Natural killer cell (primary cell): ENCODE measurements around the gene BICD2. TPM values are rescaled to one million over a fixed set of nuclear protein-coding genes. Genes with fewer than 3 reads are reported as not detected.

Experiments used
- ATAC-seq, 3 donors: fragments of 150-1000 bp in 2 of 3; fragments of 200-7000 bp in 1 of 3; cut with Tn5 transposase; 1 replicate in 1 of 3; 2 replicates in 2 of 3; pipeline ENCODE4 v1.10.0; 2021; ENCODE audit warnings: mild to moderate bottlenecking in 2 of 3, moderate library complexity in 2 of 3
- DNase-seq, 2 donors: peaks; one replicate each; pipeline versions ENCODE4 v3.0.0 to v3.0.0-alpha.2; 2013 to 2021; ENCODE audit warnings: mixed read lengths in 1 of 2
- H3K27ac ChIP-seq: one replicate; pipeline ENCODE4 v1.5.1; 2013; ENCODE audit warnings: mild to moderate bottlenecking, low read length
- H3K27me3 ChIP-seq: one replicate; pipeline ENCODE4 v1.6.1; 2013; ENCODE audit warnings: low read length; ENCODE audit not compliant: control insufficient read depth, insufficient read depth
- H3K36me3 ChIP-seq: one replicate; pipeline ENCODE4 v1.6.1; 2013; ENCODE audit warnings: low read length; ENCODE audit not compliant: control insufficient read depth, insufficient read depth
- H3K4me1 ChIP-seq: one replicate; pipeline ENCODE4 v1.6.1; 2013; ENCODE audit warnings: low read length; ENCODE audit not compliant: control insufficient read depth, insufficient read depth
- H3K4me3 ChIP-seq: one replicate; pipeline ENCODE4 v1.5.1; 2013; ENCODE audit warnings: low read length
- H3K9me3 ChIP-seq: one replicate; pipeline ENCODE4 v1.6.1; 2013; ENCODE audit warnings: low read length; ENCODE audit not compliant: control insufficient read depth, insufficient read depth
- H3K27ac Mint-ChIP-seq, 2 donors: one replicate each; pipeline ENCODE4 v1.8.0; 2022; ENCODE audit warnings: mild to moderate bottlenecking in 2 of 2, mixed read lengths in 2 of 2, moderate library complexity in 1 of 2
- H3K27me3 Mint-ChIP-seq, 2 donors: one replicate each; pipeline ENCODE4 v1.8.0; 2022; ENCODE audit warnings: low read depth in 2 of 2, mixed read lengths in 2 of 2
- H3K36me3 Mint-ChIP-seq: one replicate; pipeline ENCODE4 v1.8.0; 2022; ENCODE audit warnings: mixed read lengths
- H3K4me1 Mint-ChIP-seq, 2 donors: one replicate each; pipeline ENCODE4 v1.8.0; 2022; ENCODE audit warnings: mixed read lengths in 2 of 2
- H3K4me3 Mint-ChIP-seq: one replicate; pipeline ENCODE4 v1.8.0; 2022; ENCODE audit warnings: mild to moderate bottlenecking, moderate library complexity, mixed read lengths
- H3K9me3 Mint-ChIP-seq, 2 donors: one replicate each; pipeline ENCODE4 v1.8.0; 2022; ENCODE audit warnings: mixed read lengths in 2 of 2
- CTCF ChIP-seq: fragments of 200-600 bp; IDR thresholded peaks from one replicate; pipeline ENCODE4 v1.8.0; 2022; ENCODE audit warnings: antibody characterized with exemption
- WGBS: methylation state at CpG from one replicate; pipeline ENCODE4 v1.1.7; 2013; ENCODE audit warnings: missing lambda C conversion rate; ENCODE audit not compliant: insufficient coverage; 5-methylcytosine and 5-hydroxymethylcytosine counted together
- intact Hi-C: fragments of 100-400 bp; cut with micrococcal nuclease; formaldehyde crosslinking; loops from one replicate; pipeline ENCODE4 v1.14.2; 2022
- total RNA-seq, 4 donors: library from RNA; stranded (reverse); fragments of 120-200 nt in 1 of 4; gene quantifications; one replicate each; pipeline versions ENCODE4 v1.2.3 to v1.2.4, GENCODE V29; 2013 to 2022

Gene BICD2
- total RNA-seq, 3 donors from 2014 or later (not counting 1 experiment from before 2014, with no cell fraction given): 27.0 to 39.7 (median 39.7) TPM

GRCh38 chr9:92807757-92808725, 43.4 kb upstream of the BICD2 start:
- peaks cover 28% of the 10 kb centered on the region for H3K4me1 ChIP-seq
- Mint-ChIP-seq H3K4me1 (peaks cover 7 to 13% of the 10 kb centered on the region in 2 donors), H3K27me3 (peaks cover 37 to 39% of the 10 kb centered on the region in 2 donors), H3K27ac (no peak overlapping the region), H3K4me3 (no peak overlapping the region), H3K9me3 (no peaks in the 10 kb centered on the region), H3K36me3 (no peaks in the 10 kb centered on the region)
- intact Hi-C loops: no loop called here
- peaks cover 54% of the 10 kb centered on the region for H3K27me3 ChIP-seq
- ATAC-seq: peak in 2 of 3 donors; percentile 22 to 46
- H3K9me3 ChIP-seq: no peaks in the 10 kb centered on the region
- peak in 1 of 2 donors; percentile 61 for DNase-seq
- no peaks in the 10 kb centered on the region for H3K36me3 ChIP-seq
- TF ChIP-seq CTCF: no peak
- H3K27ac ChIP-seq: no peak overlapping the region
- 5% methylated on average over 76 of the region's 76 CpGs for WGBS
- peak overlapping the region; percentile 15 for H3K4me3 ChIP-seq

DNA sequence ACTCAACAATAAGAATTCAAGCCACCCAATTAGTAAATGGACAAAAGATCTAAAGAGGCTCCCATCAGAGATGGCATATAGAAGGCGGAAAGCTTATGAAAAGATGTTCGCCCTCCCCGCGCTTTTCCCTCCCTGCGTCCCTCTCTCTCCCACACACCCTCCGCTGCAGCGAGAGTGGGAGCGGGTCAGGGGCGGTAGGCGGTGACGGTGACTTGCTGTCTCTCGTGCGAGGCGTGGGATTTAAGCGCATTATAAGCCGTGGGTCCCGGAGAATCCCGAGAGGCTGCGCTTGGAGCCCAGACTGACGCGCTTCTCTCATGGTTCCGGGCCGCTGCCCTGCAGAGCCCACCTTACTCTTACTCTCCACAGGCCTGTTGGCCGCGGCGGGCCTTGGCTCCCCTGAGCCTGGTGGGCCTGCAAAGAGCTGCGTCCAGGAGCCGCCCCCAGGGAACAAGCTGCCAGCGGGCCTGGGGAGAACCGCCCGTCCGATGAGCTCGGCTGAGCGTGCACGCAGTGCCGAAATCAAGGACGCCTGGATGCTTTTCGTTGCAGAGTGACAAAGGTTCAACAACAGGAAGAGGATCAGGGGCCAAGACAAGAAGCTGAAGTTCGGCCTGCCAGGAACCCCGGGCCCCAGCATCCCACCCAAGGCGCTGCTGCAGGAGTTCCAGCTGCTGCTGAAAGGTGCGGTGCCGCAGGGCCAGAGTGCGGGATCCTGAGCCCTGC, 42.6 kb upstream of the BICD2 start:
- no peaks in the 10 kb centered on the region for H3K9me3 ChIP-seq
- H3K36me3 ChIP-seq: no peaks in the 10 kb centered on the region
- H3K4me1 ChIP-seq: peaks cover 28% of the 10 kb centered on the region
- H3K27me3 Mint-ChIP-seq: peaks cover 31 to 33% of the 10 kb centered on the region in 2 donors
- H3K36me3 Mint-ChIP-seq: no peaks in the 10 kb centered on the region
- no peak overlapping the region for H3K27ac Mint-ChIP-seq
- intact Hi-C loops: no loop called here
- no peak for TF ChIP-seq CTCF
- no peaks in the 10 kb centered on the region for H3K9me3 Mint-ChIP-seq
- 20% methylated on average over 43 of the region's 44 CpGs for WGBS
- no peak overlapping the region for H3K4me3 ChIP-seq
- DNase-seq: peak in 1 of 2 donors; percentile 28
- H3K4me1 Mint-ChIP-seq: peaks cover 7 to 13% of the 10 kb centered on the region in 2 donors
- H3K27ac ChIP-seq: no peak overlapping the region
- peak overlapping the region; percentile 25 for H3K4me3 Mint-ChIP-seq
- no peak for ATAC-seq
- peaks cover 48% of the 10 kb centered on the region for H3K27me3 ChIP-seq

- Mint-ChIP-seq H3K4me1 (peaks cover 7 to 13% of the 10 kb centered on the region in 2 donors), H3K9me3 (no peaks in the 10 kb centered on the region), H3K36me3 (no peaks in the 10 kb centered on the region), H3K27me3 (peaks cover 11 to 17% of the 10 kb centered on the region in 2 donors), H3K4me3 (no peak overlapping the region), H3K27ac (no peak overlapping the region)
- 81% methylated on average over 6 of the region's 6 CpGs for WGBS
- Histone ChIP-seq H3K4me1 (peaks cover 26% of the 10 kb centered on the region), H3K27ac (no peak overlapping the region), H3K36me3 (no peaks in the 10 kb centered on the region), H3K27me3 (peaks cover 34% of the 10 kb centered on the region), H3K4me3 (no peak overlapping the region), H3K9me3 (no peaks in the 10 kb centered on the region)
- intact Hi-C loops: no loop called here
- no peak for DNase-seq
- no peak for TF ChIP-seq CTCF
- no peak for ATAC-seq
Observed at GRCh38 chr9:92804727-92805126, 40.1 kb upstream of the BICD2 start.
